ENCODE results near the gene CNTN4.

CNTN4 gene

GRCh38 chr3:2274526-2274925, 175.9 kb downstream of the CNTN4 start:
- no peak overlapping the region for H3K4me3 ChIP-seq (ENCODE audit: low read depth in 1 of 2, low read length in 2 of 2)
- H3K36me3 ChIP-seq (ENCODE audit: control insufficient read depth in 1 of 2, insufficient read depth in 2 of 2, low read length in 2 of 2), result no peaks in the 10 kb centered on the region
- no peaks in the 10 kb centered on the region for H3K9me3 ChIP-seq (ENCODE audit: control insufficient read depth in 1 of 2, low read length in 2 of 2)
- H3K4me1 ChIP-seq (ENCODE audit: control insufficient read depth in 1 of 2, insufficient read depth in 2 of 2, low read length in 2 of 2), result no peaks in the 10 kb centered on the region
- no peaks in the 10 kb centered on the region for H3K27me3 ChIP-seq (ENCODE audit: low read depth, low read length)
- no peak overlapping the region for H3K27ac ChIP-seq (ENCODE audit: low read length)

DNA sequence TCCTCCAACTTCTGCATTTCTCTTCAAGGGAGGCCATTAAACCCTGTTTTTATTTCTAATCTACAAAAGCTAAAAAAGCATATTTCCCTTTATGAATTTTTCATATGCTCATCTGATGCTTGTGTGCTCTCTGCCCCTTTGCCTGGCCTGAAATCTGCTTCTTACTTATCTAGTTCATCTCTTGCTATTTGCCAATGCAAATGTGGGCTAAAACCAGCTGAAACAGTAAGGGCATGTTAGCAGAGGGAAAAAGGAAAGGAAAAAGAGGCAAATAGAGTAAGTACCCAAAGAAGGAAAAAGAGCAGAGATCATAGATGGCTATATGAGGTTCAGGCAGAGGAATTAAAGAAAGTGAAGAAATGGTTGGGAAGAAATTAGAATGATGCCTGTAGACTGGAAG, 185.2 kb downstream of the CNTN4 start:
- Histone ChIP-seq H3K4me1 (ENCODE audit: control insufficient read depth in 1 of 2, insufficient read depth in 2 of 2, low read length in 2 of 2) (no peaks in the 10 kb centered on the region), H3K36me3 (ENCODE audit: control insufficient read depth in 1 of 2, insufficient read depth in 2 of 2, low read length in 2 of 2) (no peaks in the 10 kb centered on the region), H3K9me3 (ENCODE audit: control insufficient read depth in 1 of 2, low read length in 2 of 2) (no peaks in the 10 kb centered on the region), H3K27me3 (ENCODE audit: low read depth, low read length) (no peaks in the 10 kb centered on the region), H3K27ac (ENCODE audit: low read length) (no peak overlapping the region), H3K4me3 (ENCODE audit: low read depth in 1 of 2, low read length in 2 of 2) (no peak overlapping the region)

DNA sequence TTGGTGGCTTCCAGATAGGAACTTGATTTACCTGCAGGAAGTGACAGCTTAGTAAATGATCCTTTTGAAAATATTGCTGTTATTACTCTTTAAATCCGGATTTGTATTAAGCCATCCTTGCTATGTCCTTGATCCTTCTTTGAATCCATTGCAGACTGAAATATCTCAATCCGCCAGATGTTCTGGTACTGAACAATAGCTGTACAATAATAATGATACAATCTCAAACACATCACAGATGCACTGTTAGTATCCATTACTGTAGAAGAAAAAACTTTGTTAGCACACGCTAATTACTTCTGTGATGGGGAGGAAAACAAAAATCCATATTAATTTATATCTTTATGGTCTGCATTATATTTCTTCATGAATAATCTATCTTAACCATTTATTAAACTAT, 202.3 kb downstream of the CNTN4 start:
- Histone ChIP-seq H3K27me3 (ENCODE audit: low read depth, low read length) (no peaks in the 10 kb centered on the region), H3K36me3 (ENCODE audit: control insufficient read depth in 1 of 2, insufficient read depth in 2 of 2, low read length in 2 of 2) (no peaks in the 10 kb centered on the region), H3K27ac (ENCODE audit: low read length) (no peak overlapping the region), H3K9me3 (ENCODE audit: control insufficient read depth in 1 of 2, low read length in 2 of 2) (no peaks in the 10 kb centered on the region), H3K4me3 (ENCODE audit: low read depth in 1 of 2, low read length in 2 of 2) (no peak overlapping the region), H3K4me1 (ENCODE audit: control insufficient read depth in 1 of 2, insufficient read depth in 2 of 2, low read length in 2 of 2) (no peaks in the 10 kb centered on the region)

DNA sequence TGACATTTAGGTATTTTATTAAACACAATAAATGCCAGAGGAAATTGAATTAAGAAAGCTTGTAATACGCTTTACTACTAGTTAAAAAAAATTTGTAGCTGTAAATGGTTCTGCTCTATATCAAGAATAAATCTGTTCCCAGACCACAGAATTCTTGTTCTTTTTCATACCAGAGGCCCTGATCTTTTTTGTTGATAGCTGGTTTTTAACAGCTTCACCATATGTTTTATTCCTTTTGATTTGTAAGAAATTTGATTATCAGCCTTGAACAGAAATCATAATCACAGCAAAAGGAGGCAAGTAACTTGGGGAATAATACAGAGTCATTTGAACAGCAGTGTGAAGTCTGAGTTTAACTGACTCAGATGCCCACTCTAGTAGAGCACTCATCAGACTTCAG, 202.7 kb downstream of the CNTN4 start:
- no peak overlapping the region for H3K27ac ChIP-seq (ENCODE audit: low read length)
- H3K27me3 ChIP-seq (ENCODE audit: low read depth, low read length), result no peaks in the 10 kb centered on the region
- no peaks in the 10 kb centered on the region for H3K36me3 ChIP-seq (ENCODE audit: control insufficient read depth in 1 of 2, insufficient read depth in 2 of 2, low read length in 2 of 2)
- H3K4me3 ChIP-seq (ENCODE audit: low read depth in 1 of 2, low read length in 2 of 2), result no peak overlapping the region
- H3K9me3 ChIP-seq (ENCODE audit: control insufficient read depth in 1 of 2, low read length in 2 of 2), result no peaks in the 10 kb centered on the region
- no peaks in the 10 kb centered on the region for H3K4me1 ChIP-seq (ENCODE audit: control insufficient read depth in 1 of 2, insufficient read depth in 2 of 2, low read length in 2 of 2)

GRCh38 chr3:2303566-2303965, 204.9 kb downstream of the CNTN4 start:
- no peaks in the 10 kb centered on the region for H3K36me3 ChIP-seq (ENCODE audit: control insufficient read depth in 1 of 2, insufficient read depth in 2 of 2, low read length in 2 of 2)
- H3K27ac ChIP-seq (ENCODE audit: low read length), result no peak overlapping the region
- no peaks in the 10 kb centered on the region for H3K9me3 ChIP-seq (ENCODE audit: control insufficient read depth in 1 of 2, low read length in 2 of 2)
- H3K27me3 ChIP-seq (ENCODE audit: low read depth, low read length), result no peaks in the 10 kb centered on the region
- H3K4me3 ChIP-seq (ENCODE audit: low read depth in 1 of 2, low read length in 2 of 2), result no peak overlapping the region
- H3K4me1 ChIP-seq (ENCODE audit: control insufficient read depth in 1 of 2, insufficient read depth in 2 of 2, low read length in 2 of 2), result no peaks in the 10 kb centered on the region

DNA sequence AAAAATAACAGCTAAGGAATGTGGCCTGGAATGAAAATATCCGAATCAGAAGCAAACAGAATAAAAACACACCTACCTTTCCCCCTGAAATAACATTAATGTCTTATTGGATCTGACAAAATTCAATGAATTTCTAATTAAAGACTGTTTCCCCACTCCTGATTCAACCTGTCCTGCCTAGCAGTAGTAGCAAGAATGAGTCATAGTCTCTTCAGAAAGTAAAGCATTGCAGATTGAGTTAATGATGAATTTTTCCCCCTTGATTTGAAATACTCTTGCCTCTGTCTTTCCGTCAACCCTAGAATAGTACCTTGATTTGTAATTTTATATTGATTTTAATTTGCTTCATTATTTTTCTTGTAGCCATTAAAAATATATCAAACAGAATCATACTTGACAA, 212.4 kb downstream of the CNTN4 start:
- Histone ChIP-seq H3K4me3 (ENCODE audit: low read depth in 1 of 2, low read length in 2 of 2) (no peak overlapping the region), H3K36me3 (ENCODE audit: control insufficient read depth in 1 of 2, insufficient read depth in 2 of 2, low read length in 2 of 2) (no peaks in the 10 kb centered on the region), H3K9me3 (ENCODE audit: control insufficient read depth in 1 of 2, low read length in 2 of 2) (no peaks in the 10 kb centered on the region), H3K4me1 (ENCODE audit: control insufficient read depth in 1 of 2, insufficient read depth in 2 of 2, low read length in 2 of 2) (no peaks in the 10 kb centered on the region), H3K27me3 (ENCODE audit: low read depth, low read length) (no peaks in the 10 kb centered on the region), H3K27ac (ENCODE audit: low read length) (no peak overlapping the region)

GRCh38 chr3:2317521-2317920, 218.9 kb downstream of the CNTN4 start:
- no peaks in the 10 kb centered on the region for H3K36me3 ChIP-seq (ENCODE audit: control insufficient read depth in 1 of 2, insufficient read depth in 2 of 2, low read length in 2 of 2)
- H3K4me3 ChIP-seq (ENCODE audit: low read depth in 1 of 2, low read length in 2 of 2), result no peak overlapping the region
- no peak overlapping the region for H3K27ac ChIP-seq (ENCODE audit: low read length)
- no peaks in the 10 kb centered on the region for H3K27me3 ChIP-seq (ENCODE audit: low read depth, low read length)
- no peaks in the 10 kb centered on the region for H3K9me3 ChIP-seq (ENCODE audit: control insufficient read depth in 1 of 2, low read length in 2 of 2)
- no peaks in the 10 kb centered on the region for H3K4me1 ChIP-seq (ENCODE audit: control insufficient read depth in 1 of 2, insufficient read depth in 2 of 2, low read length in 2 of 2)

- no peaks in the 10 kb centered on the region for H3K36me3 ChIP-seq (ENCODE audit: control insufficient read depth in 1 of 2, insufficient read depth in 2 of 2, low read length in 2 of 2)
- H3K27ac ChIP-seq (ENCODE audit: low read length), result no peak overlapping the region
Measured at GRCh38 chr3:2334921-2335320, 236.3 kb downstream of the CNTN4 start.

GRCh38 chr3:2343031-2343682, 244.5 kb downstream of the CNTN4 start:
- Histone ChIP-seq H3K4me1 (ENCODE audit: control insufficient read depth in 1 of 2, insufficient read depth in 2 of 2, low read length in 2 of 2) (no peaks in the 10 kb centered on the region), H3K36me3 (ENCODE audit: control insufficient read depth in 1 of 2, insufficient read depth in 2 of 2, low read length in 2 of 2) (no peaks in the 10 kb centered on the region), H3K4me3 (ENCODE audit: low read depth in 1 of 2, low read length in 2 of 2) (no peak overlapping the region), H3K27ac (ENCODE audit: low read length) (no peak overlapping the region), H3K27me3 (ENCODE audit: low read depth, low read length) (no peaks in the 10 kb centered on the region), H3K9me3 (ENCODE audit: control insufficient read depth in 1 of 2, low read length in 2 of 2) (no peaks in the 10 kb centered on the region)

More at GRCh38 chr3:2334921-2335320, 236.3 kb downstream of the CNTN4 start:
- H3K4me1 ChIP-seq (ENCODE audit: control insufficient read depth in 1 of 2, insufficient read depth in 2 of 2, low read length in 2 of 2), result no peaks in the 10 kb centered on the region
- no peak overlapping the region for H3K4me3 ChIP-seq (ENCODE audit: low read depth in 1 of 2, low read length in 2 of 2)
- H3K9me3 ChIP-seq (ENCODE audit: control insufficient read depth in 1 of 2, low read length in 2 of 2), result no peaks in the 10 kb centered on the region
- no peaks in the 10 kb centered on the region for H3K27me3 ChIP-seq (ENCODE audit: low read depth, low read length)

DNA sequence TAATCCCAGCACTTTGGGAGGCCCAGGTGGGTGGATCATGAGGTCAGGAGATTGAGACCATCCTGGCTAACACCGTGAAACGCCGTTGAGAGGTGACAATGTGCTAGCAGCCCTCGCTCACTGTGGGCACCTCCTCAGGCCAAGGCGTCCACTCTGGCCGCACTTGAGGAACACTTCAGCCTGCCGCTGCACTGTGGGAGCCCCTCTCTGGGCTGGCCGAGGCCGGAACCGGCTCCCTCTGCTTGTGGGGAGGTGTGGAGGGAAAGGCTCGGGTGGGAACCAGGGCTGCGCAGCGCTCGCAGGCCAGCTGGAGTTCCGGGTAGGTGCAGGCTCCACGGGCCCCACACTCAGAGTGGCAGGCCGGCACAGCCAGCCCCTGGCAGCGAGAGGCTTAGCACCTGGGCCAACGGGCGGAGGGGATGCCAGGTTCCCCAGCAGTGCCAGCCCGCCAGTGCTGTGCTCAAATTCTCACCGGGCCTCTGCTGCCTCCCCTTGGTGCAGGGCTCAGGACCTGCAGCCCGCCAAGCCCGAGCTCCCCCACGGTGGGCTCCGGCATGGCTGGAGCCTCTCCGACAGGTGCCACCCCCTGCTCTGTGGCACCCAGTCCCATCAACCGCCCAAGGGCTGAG, 253.6 kb downstream of the CNTN4 start:
- Histone ChIP-seq H3K9me3 (ENCODE audit: control insufficient read depth in 1 of 2, low read length in 2 of 2) (peaks cover 0 to 5% of the 10 kb centered on the region in 2 donors), H3K4me1 (ENCODE audit: control insufficient read depth in 1 of 2, insufficient read depth in 2 of 2, low read length in 2 of 2) (peaks cover 0 to 8% of the 10 kb centered on the region in 2 donors), H3K27me3 (ENCODE audit: low read depth, low read length) (no peaks in the 10 kb centered on the region), H3K4me3 (ENCODE audit: low read depth in 1 of 2, low read length in 2 of 2) (no peak overlapping the region), H3K36me3 (ENCODE audit: control insufficient read depth in 1 of 2, insufficient read depth in 2 of 2, low read length in 2 of 2) (no peaks in the 10 kb centered on the region), H3K27ac (ENCODE audit: low read length) (no peak overlapping the region)

DNA sequence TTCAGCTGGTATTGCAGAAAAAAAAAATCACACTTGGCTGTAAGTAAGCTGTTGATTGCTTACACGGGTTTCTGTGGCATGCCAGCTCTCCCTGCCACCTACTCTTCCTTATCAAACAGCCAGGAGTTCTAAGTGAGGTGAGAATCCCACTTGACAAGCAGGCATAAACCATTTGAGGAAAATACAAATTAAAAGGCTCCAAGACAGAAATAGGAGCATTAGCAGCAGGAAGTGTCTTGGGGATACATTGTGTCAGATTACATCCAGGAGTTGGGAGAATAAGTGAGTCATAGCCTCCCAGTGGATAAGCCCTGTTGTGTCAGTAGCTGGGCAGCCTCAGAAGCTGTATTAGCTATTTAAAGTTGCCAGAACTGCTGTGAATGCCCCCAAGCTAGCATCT, 256.0 kb downstream of the CNTN4 start:
- Histone ChIP-seq H3K4me1 (ENCODE audit: control insufficient read depth in 1 of 2, insufficient read depth in 2 of 2, low read length in 2 of 2) (peaks cover 0 to 8% of the 10 kb centered on the region in 2 donors), H3K36me3 (ENCODE audit: control insufficient read depth in 1 of 2, insufficient read depth in 2 of 2, low read length in 2 of 2) (no peaks in the 10 kb centered on the region), H3K27me3 (ENCODE audit: low read depth, low read length) (no peaks in the 10 kb centered on the region), H3K4me3 (ENCODE audit: low read depth in 1 of 2, low read length in 2 of 2) (no peak overlapping the region), H3K27ac (ENCODE audit: low read length) (no peak overlapping the region), H3K9me3 (ENCODE audit: control insufficient read depth in 1 of 2, low read length in 2 of 2) (peaks cover 0 to 5% of the 10 kb centered on the region in 2 donors)
